HepG2 (cell line): ENCODE results near the gene RCC1. TPM values are rescaled to one million over a fixed set of nuclear protein-coding genes. Genes with fewer than 3 reads are reported as not detected.
A peak's percentile ranks its signal among the peaks of the same experiment; 100 is the strongest.

Experiments
- FOXO4 ChIP-seq: sonication (generic); formaldehyde crosslinking; conservative IDR thresholded peaks from 2 replicates; pipeline ENCODE4 v1.8.1; 2023; ENCODE audit warnings: missing genetic modification reagents
- HIC2 ChIP-seq: sonication (generic); formaldehyde crosslinking; IDR thresholded peaks from 2 replicates; pipeline ENCODE4 v1.9.0; 2022; ENCODE audit warnings: low read depth, missing genetic modification reagents
- KDM1A ChIP-seq: IDR thresholded peaks from 2 replicates; pipeline ENCODE4 v1.6.1; 2016; ENCODE audit warnings: missing compliant biosample characterization
- KDM5B ChIP-seq: sonication (generic); formaldehyde crosslinking; IDR thresholded peaks from 2 replicates; pipeline ENCODE4 v1.4.0; 2020; ENCODE audit warnings: missing genetic modification reagents, mild to moderate bottlenecking, borderline replicate concordance
- KLF6 ChIP-seq: IDR thresholded peaks from 2 replicates; pipeline ENCODE4 v1.8.0; 2016; ENCODE audit warnings: missing biosample characterization, missing genetic modification reagents
- MED1 ChIP-seq: sonication (generic); formaldehyde crosslinking; IDR thresholded peaks from 2 replicates; pipeline ENCODE4 v1.4.0; 2020; ENCODE audit warnings: missing genetic modification reagents
- MYC ChIP-seq: sonication (generic); formaldehyde crosslinking; IDR thresholded peaks from 2 replicates; pipeline ENCODE4 v1.9.0; 2021; ENCODE audit warnings: missing genetic modification reagents, borderline replicate concordance
- NKX3-1 ChIP-seq: sonication (generic); formaldehyde crosslinking; IDR thresholded peaks from 2 replicates; pipeline ENCODE4 v1.5.0; 2020; ENCODE audit warnings: missing genetic modification reagents
- TEAD2 ChIP-seq: sonication (generic); formaldehyde crosslinking; IDR thresholded peaks from 2 replicates; pipeline ENCODE4 v1.9.0; 2021; ENCODE audit warnings: missing genetic modification reagents
- ZNF724P ChIP-seq: sonication (generic); formaldehyde crosslinking; IDR thresholded peaks from 2 replicates; pipeline ENCODE4 v1.8.0; 2022; ENCODE audit warnings: missing genetic modification reagents, borderline replicate concordance
- ZSCAN9 ChIP-seq: IDR thresholded peaks from 2 replicates; pipeline ENCODE4 v1.6.1; 2016; ENCODE audit warnings: borderline replicate concordance
- polyA plus RNA-seq, 8 experiments: library from polyadenylated mRNA; depleted of rRNA in 3 of 8; stranded (reverse) in 7 of 8; unstranded in 1 of 8; fragments of >200 nt; fragmentation: Illumina TruSeq in 4 of 8; extraction: Trizol in 4 of 8; gene quantifications; 2 replicates each; pipeline versions ENCODE4 v1.2.1 to v1.2.3, GENCODE V29; 2011 to 2016; ENCODE audit warnings: low read depth in 4 of 8, missing spikeins in 1 of 8, mixed read lengths in 1 of 8; ENCODE audit not compliant: insufficient read depth in 1 of 8
- total RNA-seq, 5 experiments: library from RNA; depleted of rRNA; stranded (reverse); fragments of >200 nt; fragmentation: Illumina TruSeq; extraction: Trizol; gene quantifications; 2 replicates each; pipeline ENCODE4 v1.2.3, GENCODE V29; 2016; ENCODE audit warnings: low read depth in 1 of 5
- TF ChIP-seq, protein P1 (sequence below): sonication (generic); formaldehyde crosslinking; IDR thresholded peaks from 2 replicates; pipeline ENCODE4 v1.4.0; 2020; ENCODE audit warnings: missing genetic modification reagents
- TF ChIP-seq, protein P2 (sequence below): sonication (generic); formaldehyde crosslinking; IDR thresholded peaks from 2 replicates; pipeline ENCODE4 v1.5.1; 2020; ENCODE audit warnings: missing genetic modification reagents, mild to moderate bottlenecking, borderline replicate concordance
- TF ChIP-seq, protein P3 (sequence below): sonication (generic); formaldehyde crosslinking; IDR thresholded peaks from 2 replicates; pipeline ENCODE4 v1.4.0; 2020; ENCODE audit warnings: missing genetic modification reagents
- TF ChIP-seq, protein P4 (sequence below): sonication (generic); formaldehyde crosslinking; IDR thresholded peaks from 2 replicates; pipeline ENCODE4 v1.4.0; 2020; ENCODE audit warnings: missing genetic modification reagents, borderline replicate concordance

Gene RCC1
- total and polyA plus RNA-seq, 2 of the 13 experiments (the other 11 are each of a cell fraction or from before 2014, with no cell fraction given), result 47.2 to 80.8 TPM

GRCh38 chr1:28509705-28510272 is 3.9 kb downstream of the RCC1 start (continued):
- TF ChIP-seq, protein P1, sequence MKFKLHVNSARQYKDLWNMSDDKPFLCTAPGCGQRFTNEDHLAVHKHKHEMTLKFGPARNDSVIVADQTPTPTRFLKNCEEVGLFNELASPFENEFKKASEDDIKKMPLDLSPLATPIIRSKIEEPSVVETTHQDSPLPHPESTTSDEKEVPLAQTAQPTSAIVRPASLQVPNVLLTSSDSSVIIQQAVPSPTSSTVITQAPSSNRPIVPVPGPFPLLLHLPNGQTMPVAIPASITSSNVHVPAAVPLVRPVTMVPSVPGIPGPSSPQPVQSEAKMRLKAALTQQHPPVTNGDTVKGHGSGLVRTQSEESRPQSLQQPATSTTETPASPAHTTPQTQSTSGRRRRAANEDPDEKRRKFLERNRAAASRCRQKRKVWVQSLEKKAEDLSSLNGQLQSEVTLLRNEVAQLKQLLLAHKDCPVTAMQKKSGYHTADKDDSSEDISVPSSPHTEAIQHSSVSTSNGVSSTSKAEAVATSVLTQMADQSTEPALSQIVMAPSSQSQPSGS (CRISPR knock-in tag), result peak; percentile 37; the same call in 1 of the 2 replicates
- TF ChIP-seq, protein P2, sequence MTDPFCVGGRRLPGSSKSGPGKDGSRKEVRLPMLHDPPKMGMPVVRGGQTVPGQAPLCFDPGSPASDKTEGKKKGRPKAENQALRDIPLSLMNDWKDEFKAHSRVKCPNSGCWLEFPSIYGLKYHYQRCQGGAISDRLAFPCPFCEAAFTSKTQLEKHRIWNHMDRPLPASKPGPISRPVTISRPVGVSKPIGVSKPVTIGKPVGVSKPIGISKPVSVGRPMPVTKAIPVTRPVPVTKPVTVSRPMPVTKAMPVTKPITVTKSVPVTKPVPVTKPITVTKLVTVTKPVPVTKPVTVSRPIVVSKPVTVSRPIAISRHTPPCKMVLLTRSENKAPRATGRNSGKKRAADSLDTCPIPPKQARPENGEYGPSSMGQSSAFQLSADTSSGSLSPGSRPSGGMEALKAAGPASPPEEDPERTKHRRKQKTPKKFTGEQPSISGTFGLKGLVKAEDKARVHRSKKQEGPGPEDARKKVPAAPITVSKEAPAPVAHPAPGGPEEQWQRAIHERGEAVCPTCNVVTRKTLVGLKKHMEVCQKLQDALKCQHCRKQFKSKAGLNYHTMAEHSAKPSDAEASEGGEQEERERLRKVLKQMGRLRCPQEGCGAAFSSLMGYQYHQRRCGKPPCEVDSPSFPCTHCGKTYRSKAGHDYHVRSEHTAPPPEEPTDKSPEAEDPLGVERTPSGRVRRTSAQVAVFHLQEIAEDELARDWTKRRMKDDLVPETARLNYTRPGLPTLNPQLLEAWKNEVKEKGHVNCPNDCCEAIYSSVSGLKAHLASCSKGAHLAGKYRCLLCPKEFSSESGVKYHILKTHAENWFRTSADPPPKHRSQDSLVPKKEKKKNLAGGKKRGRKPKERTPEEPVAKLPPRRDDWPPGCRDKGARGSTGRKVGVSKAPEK (CRISPR knock-in tag), result 0 out of 2 replicates have a peak, but pooled peaks have one; percentile 28
- TF ChIP-seq TEAD2 (CRISPR knock-in tag) (0 out of 2 replicates have a peak, but pooled peaks have one; percentile 18), KDM5B (no peak), KLF6 (CRISPR knock-in tag) (0 out of 2 replicates have a peak, but pooled peaks have one; percentile 66), HIC2 (CRISPR knock-in tag) (no peak), ZNF724P (CRISPR knock-in tag) (no peak), FOXO4 (CRISPR knock-in tag) (0 out of 2 replicates have a peak, but pooled peaks have one; percentile 22), MED1 (CRISPR knock-in tag) (peak; percentile 12; the same call in 1 of the 2 replicates), KDM1A (CRISPR knock-in tag) (no peak), ZSCAN9 (CRISPR knock-in tag) (no peak), NKX3-1 (CRISPR knock-in tag) (peak; percentile 79; the same call in 1 of the 2 replicates), MYC (CRISPR knock-in tag) (0 out of 2 replicates have a peak, but pooled peaks have one; percentile 15)
- TF ChIP-seq, protein P3, sequence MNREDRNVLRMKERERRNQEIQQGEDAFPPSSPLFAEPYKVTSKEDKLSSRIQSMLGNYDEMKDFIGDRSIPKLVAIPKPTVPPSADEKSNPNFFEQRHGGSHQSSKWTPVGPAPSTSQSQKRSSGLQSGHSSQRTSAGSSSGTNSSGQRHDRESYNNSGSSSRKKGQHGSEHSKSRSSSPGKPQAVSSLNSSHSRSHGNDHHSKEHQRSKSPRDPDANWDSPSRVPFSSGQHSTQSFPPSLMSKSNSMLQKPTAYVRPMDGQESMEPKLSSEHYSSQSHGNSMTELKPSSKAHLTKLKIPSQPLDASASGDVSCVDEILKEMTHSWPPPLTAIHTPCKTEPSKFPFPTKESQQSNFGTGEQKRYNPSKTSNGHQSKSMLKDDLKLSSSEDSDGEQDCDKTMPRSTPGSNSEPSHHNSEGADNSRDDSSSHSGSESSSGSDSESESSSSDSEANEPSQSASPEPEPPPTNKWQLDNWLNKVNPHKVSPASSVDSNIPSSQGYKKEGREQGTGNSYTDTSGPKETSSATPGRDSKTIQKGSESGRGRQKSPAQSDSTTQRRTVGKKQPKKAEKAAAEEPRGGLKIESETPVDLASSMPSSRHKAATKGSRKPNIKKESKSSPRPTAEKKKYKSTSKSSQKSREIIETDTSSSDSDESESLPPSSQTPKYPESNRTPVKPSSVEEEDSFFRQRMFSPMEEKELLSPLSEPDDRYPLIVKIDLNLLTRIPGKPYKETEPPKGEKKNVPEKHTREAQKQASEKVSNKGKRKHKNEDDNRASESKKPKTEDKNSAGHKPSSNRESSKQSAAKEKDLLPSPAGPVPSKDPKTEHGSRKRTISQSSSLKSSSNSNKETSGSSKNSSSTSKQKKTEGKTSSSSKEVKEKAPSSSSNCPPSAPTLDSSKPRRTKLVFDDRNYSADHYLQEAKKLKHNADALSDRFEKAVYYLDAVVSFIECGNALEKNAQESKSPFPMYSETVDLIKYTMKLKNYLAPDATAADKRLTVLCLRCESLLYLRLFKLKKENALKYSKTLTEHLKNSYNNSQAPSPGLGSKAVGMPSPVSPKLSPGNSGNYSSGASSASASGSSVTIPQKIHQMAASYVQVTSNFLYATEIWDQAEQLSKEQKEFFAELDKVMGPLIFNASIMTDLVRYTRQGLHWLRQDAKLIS (CRISPR knock-in tag), result 0 out of 2 replicates have a peak, but pooled peaks have one; percentile 85
- TF ChIP-seq, protein P4, sequence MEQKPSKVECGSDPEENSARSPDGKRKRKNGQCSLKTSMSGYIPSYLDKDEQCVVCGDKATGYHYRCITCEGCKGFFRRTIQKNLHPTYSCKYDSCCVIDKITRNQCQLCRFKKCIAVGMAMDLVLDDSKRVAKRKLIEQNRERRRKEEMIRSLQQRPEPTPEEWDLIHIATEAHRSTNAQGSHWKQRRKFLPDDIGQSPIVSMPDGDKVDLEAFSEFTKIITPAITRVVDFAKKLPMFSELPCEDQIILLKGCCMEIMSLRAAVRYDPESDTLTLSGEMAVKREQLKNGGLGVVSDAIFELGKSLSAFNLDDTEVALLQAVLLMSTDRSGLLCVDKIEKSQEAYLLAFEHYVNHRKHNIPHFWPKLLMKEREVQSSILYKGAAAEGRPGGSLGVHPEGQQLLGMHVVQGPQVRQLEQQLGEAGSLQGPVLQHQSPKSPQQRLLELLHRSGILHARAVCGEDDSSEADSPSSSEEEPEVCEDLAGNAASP (CRISPR knock-in tag), result no peak
